ENCODE measurements around the gene KCTD1.

GRCh38 chr18:26495287-26495686 is 53.1 kb downstream of the KCTD1 start:
- TF ChIP-seq CTCF (IDR thresholded peaks at IDR 0.05; ENCODE audit: low read depth, low read length, missing input control) (no peak), TAF1 (conservative IDR thresholded peaks at IDR 0.05) (no peak), MAX (IDR thresholded peaks at IDR 0.05) (no peak)
